Right kidney (tissue), 1 donor: Measurements from ENCODE around the gene CEP89.
"Not testable (repeated sequence)": the region's sequence is repeated elsewhere in the genome, so short reads cannot be mapped to it uniquely, and the experiment has no call there.

ENCODE experiments used
- DNase-seq: peaks from one replicate; pipeline ENCODE4 v3.0.0-alpha.2; 2016

Gene CEP89

DNA sequence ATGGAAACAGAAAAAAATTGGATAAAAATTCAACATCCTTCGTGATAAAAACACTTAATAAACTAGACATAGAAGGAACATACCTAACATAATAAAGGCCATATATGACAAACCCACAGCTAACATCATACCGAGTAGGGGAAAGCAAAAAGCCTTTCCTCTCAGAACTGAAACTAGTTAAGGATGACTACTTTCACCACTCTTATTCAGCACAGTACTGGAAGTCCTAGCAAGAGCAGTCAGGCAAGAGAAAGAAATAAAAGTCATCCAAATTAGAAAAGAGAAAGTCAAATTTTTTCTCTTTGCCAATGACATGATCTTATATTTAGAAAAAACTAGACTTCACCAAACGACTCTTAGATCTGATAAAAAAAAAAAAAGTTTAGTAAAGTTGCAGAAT, 76.4 kb downstream of the CEP89 start:
- DNase-seq = no peak

DNA sequence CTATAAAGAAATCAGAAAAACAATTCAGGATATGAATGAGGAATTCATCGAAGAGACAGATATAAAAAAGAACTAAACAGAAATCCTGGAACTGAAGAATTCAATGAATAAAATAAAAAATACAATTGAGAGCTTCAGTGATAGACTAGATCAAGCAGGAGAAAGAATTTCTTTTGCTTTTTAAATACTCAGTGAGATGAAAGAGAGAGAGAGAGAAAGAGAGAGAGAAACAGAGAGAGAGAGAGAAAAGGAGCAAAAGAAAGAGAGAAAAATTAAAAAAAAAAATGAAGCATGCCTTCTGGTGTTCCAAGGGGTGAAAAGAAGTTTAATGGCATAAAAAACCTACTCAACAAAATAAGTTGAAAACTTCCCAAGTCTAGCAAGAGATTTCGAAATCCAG, 80.1 kb downstream of the CEP89 start:
- no peak for DNase-seq

DNA sequence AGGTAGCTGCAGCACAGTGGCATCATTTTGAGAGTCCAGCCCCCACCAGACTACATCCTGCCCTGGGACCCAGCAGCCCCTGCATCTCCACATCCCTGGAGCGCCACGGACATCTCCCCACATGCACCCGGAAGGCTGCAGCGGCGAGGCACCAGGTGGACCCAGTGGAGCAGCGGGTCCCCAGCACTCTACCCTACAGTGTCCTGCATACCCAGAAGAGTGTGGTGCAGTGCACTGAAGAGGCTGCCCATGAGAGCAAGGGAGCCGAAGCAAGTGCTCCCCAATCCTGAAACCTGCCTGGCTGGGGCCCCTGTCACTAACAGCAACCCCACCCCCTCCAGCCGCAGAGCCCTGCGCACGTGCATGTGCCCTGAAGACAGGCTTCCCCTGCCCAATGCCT, 80.9 kb downstream of the CEP89 start:
- DNase-seq = no peak

DNA sequence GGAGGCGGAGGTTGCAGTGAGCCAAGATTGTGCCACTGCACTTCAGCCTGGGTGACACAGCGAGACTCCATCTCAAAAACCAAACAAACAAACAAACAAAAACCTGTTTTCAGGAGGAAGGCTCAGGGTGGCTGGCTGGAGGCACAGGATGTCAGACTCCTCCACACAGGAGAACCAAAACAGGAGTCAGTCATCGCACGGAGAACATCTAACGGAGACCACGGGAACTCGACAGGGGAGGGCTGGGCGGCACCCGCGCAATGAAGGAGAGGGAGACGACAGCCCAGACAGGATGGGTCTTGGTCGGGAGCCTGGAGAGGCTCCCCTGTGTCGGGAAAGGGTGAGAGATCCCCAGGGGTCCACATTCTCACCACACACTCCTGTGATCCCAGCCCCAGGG, 81.4 kb downstream of the CEP89 start:
- no peak for DNase-seq

DNA sequence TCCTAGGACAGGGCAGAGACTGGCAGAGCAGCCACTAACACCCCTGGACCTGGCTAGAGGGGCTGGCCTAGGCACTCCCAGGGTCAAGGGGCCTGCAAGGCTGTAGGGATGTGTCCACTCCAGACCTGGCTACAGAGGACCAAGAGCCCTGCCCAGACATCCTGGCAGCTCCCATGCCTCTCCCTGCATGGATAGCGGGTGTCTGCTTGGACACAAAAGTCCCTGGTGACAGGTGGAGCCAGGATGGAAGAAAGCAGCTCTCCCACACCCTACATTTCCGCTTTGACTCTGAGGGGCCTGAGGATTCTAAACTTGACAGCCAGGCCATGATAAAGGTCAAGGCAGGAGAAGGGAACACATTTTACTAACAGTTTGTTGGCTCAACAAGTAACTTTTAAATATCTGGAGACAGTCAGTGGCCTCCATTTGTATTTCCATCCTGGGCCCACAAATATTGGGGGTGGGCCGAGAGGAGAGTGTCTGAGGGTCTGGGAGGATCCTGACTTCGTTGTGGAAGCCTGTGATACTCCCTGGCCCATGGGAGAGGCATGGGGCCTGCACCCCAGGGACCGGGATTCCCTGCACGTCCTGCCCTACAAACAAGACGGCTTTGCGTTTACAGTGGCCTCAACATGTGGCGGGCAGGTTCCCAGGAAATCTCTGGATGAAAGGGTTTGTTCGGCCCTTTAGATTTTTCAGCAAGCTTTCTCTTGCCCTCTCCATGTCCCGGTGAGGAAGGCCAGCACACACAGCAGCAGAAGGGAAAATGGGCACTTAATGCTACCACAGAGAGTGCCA, 82.4 kb downstream of the CEP89 start:
- no peak for DNase-seq

DNA sequence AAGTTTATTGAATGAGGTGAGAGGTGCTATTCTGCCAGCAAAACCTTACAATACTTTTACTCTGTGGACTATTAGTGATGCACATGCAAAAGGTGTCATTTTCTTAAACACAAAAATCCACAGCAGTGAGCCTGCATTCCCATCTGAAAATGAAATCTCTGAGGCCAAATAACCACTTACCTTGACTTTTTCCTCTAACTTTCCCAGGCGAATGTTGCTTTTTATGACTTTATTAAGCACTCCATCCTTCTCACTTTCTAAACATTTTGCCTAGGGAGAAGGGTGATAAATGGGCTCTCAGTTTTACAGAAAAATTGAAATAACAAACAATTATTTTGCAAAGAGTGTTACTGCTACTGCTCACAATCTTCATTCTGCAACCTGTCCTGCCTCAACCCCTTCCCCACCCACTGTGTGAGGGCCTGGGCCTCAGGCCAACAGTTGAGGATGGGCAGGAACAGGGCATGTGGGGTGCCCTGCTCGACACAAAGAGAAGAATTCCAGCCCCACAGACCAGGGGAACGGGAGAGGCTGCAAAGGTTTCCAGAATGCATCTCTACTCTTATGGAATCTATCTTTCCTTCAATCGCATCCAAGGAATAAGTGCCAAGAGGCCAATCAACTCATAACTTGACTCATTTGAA, 84.1 kb downstream of the CEP89 start:
- DNase-seq = no peak

DNA sequence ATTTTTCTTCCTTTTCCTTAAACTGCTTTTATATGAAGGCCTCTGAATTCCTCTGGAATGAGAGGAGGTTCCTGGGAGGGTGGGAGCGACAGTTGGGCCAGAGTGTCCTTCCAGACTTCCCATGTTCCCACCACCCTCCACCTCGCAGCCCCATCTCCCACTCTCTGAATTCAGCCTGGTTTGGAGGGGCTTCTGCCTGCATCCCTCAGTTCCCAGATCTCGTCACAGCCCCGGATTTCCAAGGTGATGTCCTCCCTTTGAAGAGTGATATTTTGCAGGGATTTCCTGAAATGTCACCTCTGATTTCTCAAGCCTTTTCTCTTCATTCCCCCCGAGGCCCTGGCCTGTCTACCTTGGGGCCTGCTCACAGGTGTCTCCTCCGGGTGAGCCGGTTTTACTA, 85.5 kb downstream of the CEP89 start:
- no peak for DNase-seq

DNA sequence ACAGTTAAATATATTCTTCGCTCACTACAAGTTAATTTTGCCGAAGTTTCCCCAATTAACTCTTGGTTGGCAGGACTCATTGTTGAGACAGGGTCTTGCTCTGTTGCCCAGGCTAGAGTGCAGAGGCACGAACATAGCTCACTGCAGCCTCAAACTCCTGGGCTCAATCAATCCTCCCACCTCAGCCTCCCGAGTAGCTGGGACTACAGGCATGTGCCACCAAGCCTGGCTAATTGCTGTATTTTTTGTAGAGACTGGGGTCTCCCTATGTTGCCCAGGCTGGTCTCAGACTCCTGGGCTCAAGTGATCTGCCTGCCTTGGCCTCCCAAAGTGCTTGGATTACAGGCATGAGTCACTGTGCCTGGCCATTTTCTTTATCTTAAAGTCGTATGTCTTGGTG, 86.5 kb downstream of the CEP89 start:
- not testable (repeated sequence) for DNase-seq

DNA sequence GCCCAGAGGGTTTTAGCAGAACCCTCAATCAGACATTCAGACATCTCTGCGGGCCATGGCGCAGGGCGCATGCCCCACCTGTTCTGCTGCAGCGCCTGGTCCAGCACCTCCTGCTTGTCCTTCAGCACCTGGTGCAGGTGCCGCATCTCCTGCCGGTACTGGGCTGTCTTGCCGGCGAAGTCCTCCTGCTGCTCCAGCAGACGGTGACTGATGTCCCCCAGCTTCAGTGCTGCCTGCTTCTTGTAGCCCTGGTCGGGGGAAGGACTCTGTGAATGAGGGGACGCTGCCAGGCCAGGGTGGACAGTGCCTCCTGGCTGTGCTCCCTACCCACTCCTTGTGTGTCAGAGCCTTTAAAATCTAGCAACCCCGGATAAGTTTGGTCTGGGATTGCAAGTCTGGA, 90.0 kb downstream of the CEP89 start:
- no peak for DNase-seq

DNA sequence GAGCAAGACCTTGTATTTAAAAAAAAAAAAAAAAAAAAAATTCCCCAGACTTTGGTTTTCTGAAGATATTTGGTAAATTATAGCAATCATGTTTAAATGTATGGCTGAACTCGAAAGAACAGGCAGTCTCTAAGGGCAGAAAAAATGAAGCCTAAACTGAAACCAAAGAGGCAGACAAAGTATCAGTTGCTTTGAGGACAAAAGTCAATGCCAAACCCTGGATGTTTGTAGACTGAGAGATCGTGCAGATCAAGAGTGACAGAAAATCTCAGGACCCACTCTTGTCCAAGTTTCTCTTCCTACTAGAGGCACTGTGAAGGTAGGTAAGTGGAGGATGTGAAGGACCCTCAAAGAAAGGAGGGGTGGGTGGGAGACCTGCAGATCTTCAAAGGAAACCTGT, 91.1 kb downstream of the CEP89 start:
- DNase-seq = no peak

DNA sequence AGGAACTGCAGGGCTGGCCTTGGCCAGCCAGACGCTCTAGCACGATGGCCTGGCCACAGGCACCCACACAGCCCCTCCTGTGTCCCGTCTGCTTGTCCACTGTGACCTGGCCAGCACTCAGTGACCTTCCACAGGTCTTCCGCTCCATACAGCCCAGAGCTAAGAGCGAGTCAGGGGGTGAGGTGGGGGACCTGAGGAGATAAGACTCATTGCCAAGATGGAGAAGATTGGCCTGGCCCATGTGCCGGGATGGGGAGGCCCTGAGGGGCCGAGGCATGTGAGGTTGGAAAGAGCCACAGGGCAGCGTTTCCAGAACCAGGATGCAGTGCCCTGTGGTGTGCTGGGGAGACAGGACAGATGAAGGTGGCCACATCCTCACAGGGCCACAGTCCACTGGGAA, 92.0 kb downstream of the CEP89 start:
- DNase-seq = no peak

DNA sequence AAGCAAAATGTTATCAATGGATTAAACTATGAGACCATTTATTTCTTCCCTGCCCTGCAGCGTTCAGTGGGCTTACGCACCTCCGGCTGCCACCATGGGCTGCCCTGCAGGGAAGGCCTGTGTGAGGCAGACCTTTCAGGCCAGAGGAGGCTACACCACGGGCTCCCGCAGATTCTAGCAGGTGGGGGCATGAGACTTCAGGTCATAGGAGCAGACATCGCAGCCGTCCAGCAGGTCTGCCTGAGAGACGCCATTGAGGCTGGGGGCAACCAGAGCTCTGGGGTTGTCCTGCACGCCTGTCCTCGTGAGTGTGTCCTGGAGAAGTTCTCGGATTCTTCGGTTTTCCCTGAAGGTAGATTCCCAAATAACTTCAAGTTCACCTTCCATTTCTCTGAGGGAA, 92.8 kb downstream of the CEP89 start:
- no peak for DNase-seq

DNA sequence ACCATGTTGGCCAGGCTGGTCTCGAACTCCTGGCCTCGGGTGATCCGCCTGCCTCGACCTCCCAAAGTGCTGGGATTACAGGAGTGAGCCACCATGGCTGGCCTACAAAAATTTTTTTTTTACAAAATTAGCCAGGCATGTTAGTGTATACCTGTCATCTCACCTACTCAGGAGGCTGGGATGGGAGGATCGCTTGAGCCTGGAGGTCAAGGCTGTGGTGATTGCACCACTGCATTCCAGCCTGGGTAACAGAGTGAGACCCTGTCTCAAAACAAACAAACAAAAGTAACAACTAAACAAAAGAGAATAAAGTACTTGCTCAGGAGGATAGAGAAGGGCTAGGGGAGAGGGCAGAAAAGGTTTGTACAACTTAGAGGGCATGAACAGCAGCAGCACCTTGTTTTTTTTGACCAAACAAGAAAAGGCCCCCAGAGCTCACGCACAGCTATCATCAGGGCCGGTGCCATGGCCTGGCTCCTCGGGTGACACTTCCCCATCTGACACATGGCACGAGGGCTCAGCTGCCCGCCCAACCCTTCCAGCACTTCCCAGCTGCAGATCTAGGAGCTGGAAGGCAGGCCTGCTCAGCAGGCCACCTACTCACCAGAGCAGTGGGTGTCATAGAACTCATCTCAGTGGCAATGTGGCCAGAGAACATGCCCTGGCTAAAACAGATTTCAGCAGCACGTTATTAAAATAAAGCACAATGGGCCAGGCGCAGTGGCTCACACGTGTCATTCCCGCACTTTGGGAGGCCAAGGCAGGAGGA, 93.6 kb downstream of the CEP89 start:
- DNase-seq = no peak

DNA sequence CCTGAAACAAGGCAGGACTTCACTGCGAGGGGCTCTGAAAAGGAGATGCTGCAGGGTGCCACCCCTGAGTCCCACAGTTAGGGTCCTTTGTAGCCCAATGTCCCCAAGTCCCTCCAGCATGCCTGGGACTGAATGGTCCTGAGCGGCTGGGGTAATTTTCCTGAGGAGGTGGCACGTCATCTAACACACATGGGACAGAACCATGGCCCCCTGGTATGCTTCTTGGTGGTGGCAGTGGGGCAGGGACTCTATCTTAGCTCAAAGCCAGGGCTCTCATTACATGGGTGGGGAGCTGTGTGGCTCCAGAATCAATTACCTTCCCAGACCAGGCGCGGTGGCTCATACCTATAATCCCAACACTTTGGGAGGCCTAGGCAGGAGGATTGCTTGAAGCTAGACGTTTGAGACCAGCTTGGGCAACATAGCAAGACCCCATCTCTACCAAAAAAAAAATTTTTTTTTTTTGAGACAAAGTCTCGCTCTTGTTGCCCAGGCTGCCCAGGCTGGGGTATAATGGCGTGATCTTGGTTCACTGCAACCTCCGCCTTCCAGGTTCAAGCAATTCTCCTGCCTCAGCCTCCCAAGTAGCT, 94.3 kb downstream of the CEP89 start:
- no peak for DNase-seq

DNA sequence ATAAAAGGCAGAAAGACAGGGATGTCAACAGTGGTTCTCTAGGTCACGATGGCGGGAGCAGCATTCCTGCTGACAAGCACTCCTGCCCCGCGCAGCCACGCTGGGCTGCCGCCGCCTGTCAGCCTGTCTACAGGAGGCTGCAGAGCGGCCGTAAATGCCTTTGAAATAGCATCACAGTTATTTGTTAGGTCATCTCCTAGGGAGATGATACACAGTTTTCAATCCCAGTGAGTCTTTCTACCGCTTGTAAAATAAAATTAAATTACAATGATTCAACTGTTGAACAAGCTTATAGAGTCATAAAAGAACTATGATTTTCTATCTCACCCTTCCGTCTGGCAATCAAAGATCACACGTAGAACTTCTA, 94.9 kb downstream of the CEP89 start:
- no peak for DNase-seq

DNA sequence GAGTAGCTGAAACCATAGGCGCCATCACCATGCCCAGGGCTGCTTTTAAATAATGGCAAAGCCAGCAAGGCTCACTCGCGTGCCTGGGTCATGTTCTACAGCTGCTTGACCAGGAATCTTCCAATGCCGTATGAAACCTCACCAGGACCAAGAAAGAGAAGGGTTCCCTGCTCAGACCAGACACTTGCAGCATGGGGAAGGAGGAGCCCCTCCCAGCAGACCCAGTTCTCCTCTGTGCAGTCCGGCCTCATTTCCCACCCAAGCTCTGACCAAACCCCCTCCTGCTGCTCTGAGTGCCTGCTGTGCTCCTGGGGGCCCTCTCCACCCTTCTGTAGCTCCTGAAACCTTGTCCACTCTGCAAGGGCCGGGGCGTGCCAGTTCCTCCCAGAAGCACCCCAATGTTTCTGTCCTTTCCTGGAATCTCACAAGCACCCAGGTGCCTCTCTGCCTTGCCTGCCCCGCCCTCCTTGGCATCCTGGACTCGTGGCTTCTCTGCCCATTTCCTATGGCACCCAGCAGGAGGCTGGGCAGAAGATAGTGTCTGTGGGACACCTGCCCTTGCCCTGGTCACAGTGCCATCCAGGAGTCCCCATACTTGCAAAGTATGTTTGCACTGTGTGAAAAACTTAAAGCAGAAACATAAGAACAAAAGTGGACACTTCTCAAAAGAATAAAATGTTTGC, 95.4 kb downstream of the CEP89 start:
- no peak for DNase-seq

DNA sequence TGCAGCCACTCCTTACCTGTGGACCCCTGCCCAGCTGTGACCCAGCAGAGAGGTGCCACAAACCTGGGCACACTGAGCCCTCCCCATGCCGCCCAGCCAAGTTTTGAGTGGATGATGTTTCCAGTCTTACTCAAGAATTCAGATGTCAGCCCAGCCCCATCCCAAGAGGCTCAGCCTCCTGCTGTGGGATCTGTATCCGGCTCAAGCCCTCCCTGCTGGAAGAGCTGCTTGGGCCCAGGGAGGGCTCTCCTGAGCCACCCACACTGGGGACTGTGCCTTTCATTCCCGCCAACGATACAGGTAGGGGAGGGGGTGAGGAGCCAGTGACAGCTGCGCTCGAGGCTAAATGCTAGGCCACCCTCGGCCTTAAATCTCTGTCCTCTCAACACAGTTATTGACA, 96.3 kb downstream of the CEP89 start:
- no peak for DNase-seq

DNA sequence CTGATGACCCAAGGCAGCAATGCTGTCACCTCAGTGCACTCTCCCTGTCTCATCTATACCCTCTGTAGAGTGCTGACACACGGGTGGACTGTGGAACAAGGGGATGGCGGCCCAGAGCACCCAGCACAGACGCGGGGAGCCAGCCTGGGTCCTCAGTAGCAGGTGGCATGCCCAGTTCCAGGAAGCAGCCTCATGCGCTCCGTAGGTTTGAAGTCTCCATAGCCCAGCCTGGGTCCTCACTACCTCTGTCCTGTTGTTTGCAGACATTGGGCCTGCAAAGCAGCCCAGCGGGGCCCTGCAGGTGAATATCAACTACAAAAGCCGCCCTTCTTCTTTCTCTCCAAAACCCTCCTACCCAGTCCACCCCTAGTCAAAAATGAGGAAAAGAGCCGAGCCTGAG, 97.2 kb downstream of the CEP89 start:
- DNase-seq = no peak

DNA sequence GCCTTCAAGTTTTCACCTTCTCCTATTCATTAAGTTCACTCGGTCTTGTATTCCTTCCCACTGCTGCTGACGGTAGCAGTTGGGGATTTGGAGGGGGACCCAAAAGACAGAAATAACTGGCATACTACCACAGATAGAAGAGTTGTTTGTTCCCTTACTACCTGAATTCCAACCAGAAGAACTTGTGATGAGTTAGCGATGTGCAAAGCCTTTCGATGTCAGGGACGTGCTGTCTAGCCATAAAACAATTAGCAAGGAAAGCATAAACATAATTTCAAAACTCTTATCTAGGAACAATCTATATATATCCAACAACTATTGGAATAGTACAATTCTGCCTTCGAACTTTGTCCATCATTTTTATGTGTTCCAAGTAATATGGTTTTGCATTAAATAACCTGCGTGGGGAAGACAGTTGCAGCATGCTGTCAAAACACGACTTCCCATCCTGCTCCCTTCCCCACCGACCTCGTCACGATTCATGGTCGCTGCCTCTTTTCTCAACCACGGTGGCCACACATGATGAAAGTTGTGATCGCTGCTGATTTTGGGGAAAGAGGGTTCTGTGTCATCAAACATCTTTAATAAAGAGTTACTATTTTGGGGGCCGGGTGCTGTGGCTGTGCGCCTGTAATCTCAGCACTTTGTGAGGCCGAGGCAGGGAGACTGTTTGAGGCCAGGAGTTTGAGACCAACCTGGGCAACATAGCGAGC, 98.4 kb downstream of the CEP89 start:
- no peak for DNase-seq

DNA sequence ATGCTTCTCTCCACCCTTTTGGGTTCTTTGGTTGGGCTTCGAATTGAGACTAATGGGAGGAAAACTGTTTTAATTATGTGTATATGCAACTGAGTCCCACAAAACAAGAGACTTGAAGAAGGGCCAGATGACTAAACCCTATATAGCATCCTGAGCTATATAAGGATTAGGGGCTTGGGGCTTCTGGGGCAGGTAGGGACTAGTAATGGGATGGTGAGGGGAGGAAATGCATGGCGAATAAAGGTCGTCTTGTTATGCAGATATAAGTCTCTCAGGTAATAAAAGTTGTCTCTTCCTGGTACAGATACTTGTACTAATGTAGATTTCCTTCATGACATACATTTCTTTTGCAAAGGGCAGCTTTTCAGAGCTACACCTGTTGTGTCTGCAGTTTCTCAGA, 99.4 kb downstream of the CEP89 start:
- no peak for DNase-seq

DNA sequence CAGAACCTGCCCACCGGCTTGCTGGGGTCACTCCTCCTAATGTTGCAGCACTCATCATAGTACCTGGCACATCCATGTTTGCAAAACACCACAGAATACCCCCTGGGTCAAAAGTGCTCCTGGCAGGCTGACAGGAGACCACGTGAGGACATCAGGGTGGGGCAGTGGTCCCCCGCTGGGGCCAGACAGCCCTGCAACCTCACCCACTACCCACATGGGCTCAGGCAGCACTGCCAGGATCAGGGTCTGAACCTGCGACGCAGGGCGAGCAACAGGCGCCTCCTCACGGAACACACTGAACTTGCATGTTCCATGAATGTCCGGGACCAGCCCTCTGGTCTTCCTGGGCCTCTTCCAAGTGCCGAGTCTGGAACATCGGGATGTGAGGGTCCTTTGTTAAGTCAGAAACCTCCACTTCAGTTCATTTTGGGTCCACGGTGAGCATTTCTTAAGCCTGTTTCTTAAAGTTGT, 100.7 kb downstream of the CEP89 start:
- no peak for DNase-seq
